IPS DF 4.7 (cell line): Measurements from ENCODE around the gene CIAO3.

ENCODE experiments used
- DNase-seq: peaks from one replicate; pipeline ENCODE4 v3.0.0-alpha.2; 2013; ENCODE audit warnings: low spot score; ENCODE audit errors: extremely low read depth

Gene CIAO3

GRCh38 chr16:735982-736453, 4.8 kb downstream of the CIAO3 start:
- DNase-seq, result no peak

DNA sequence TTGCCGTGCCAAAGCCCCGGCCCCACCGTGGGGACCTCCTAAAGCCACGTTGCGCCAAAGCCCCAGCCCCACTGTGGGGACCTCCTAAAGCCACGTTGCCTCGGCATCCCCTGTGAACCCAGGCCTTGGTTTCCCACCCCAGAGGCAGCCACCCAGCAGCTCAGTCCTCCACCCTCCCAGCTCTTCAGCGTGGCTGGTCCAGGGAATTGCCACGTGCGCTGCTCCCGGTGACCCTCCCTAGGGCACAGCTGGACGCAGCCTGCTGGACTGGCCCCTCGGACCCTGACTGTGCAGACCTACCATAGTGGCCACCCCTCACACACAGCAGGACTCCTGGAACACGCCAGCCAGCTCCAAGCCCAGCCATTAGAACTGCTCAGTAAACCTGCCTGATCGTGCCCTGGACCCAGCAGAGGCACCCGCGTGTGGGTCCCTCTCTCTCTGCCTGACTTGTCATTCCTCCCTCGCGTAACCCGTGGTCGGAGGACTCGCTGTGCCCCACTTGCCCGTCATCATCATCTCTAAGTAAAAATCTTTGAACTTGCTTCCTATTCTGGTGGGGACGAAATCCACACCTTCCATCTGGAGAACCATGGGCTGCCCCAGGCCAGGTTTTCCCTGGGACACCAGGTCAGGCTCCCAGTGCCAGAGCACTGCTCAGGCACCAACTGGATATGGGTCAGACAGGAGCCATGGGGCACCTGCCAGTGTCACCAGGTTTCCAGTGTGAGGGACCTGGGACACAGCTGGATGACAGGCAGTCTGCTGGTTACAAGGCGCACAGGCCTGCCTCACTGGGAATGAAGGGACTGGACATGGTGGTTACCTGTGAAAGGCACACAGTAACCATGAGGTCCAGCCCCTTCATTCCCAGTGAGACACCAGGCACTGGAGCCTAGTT, 5.6 kb downstream of the CIAO3 start:
- DNase-seq, result no peak

GRCh38 chr16:734208-734980, 6.4 kb downstream of the CIAO3 start:
- no peak for DNase-seq

GRCh38 chr16:733382-734207, 7.2 kb downstream of the CIAO3 start:
- DNase-seq, result no peak

DNA sequence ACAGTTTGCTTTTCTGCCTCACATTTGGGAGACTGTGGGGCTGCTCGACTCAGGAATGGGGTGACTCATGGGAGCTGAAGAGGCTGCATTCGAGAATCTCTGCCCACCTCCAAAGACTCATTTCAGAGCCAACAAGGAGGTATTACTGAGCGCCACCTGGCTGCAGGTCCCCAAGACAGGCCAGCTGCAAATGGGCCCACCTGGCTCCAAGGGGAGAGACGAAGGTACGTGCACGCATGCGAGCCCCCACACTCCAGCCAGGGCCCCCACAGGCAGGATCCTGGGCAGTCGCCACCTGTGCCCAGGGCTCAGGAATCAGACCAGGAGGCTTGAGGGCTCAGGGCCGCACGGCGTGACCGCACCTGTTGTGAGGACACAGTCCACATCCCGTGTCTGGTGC, 7.9 kb downstream of the CIAO3 start:
- DNase-seq, result no peak

- no peak for DNase-seq
Measured at GRCh38 chr16:732332-732731, 8.5 kb downstream of the CIAO3 start.

DNA sequence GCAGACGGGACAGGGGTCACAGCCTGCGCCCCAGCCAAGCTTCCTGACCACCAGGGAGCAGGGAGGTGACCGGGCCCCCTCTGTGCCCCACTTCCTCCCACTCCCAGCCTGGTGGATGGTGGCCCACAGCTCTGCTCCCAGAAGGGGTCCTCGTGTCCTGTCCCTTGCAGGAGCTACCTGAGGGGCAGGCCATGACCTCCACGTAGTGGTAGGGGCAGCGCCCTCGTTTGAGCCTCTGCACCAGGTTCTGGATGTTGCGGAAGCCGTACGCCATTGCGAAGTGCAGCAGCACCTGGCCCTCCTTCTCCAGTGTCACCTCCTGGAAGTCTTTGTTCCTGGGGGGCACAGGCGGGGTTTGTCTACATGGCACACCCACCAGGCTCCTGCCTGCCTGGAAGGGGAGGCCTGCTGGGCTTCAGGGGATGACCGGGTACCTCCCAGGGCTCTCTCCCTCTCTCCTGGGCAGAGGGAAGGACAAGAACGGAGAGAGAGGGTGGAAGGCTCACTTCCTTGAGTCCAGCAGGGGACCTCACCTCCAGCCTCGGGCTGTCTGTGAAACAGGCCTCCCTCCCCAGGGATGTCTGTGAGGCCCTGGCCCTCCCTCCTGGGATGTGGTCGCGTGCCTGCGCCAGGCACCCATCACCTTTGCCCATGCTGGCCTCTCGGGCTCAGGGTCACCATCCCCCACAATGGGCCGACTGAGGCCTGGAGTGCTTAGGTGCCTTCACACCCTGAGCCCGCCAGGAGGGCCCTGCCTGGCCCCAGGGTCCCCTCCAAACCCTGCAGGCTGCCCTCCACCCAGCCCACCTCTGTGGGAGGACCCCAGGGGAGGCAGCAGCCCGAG, 9.9 kb downstream of the CIAO3 start:
- no peak for DNase-seq

DNA sequence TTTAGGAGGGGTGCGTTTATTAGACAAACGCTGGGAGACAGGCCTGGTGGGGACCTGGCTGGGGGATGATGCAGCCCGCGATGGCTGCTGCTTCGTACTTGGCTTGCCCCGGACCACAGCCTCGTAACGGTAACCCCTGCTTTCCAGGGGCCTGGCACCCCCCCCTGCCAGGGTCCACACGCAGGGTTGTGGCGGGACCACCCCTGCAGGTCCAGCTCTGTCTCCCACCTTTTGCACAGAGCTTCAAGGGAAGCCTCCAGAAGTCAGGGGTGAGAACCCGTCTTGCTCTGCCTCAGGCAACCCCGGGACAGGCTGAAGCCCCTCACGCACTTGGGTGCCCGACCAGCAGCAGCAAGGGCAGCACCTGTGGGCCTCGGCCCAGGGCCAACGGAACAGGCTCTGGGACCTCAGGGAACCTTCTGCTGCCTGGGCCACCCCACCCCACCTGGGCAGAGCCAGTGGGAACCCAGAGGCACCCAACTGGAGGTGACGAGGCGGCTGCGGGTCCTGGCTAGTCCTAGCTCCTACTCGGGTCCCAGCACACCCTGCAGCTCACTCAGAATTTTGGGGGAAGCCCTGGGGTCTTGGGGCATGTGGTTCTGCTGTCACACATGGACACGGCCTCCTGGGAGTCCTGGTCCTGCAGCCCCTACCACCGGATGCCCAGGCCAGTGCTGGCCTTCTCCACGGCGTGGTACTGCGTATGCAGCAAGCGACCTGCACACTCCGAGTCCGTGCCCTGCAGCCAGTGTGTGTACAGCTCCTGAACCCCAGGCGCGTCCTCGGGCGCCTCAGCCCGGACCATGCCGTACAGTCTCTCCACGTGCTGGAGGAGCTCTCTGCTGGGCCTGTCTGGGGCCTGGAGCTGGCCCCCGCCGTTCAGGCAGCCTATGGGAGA, 10.8 kb downstream of the CIAO3 start:
- DNase-seq, result no peak

DNA sequence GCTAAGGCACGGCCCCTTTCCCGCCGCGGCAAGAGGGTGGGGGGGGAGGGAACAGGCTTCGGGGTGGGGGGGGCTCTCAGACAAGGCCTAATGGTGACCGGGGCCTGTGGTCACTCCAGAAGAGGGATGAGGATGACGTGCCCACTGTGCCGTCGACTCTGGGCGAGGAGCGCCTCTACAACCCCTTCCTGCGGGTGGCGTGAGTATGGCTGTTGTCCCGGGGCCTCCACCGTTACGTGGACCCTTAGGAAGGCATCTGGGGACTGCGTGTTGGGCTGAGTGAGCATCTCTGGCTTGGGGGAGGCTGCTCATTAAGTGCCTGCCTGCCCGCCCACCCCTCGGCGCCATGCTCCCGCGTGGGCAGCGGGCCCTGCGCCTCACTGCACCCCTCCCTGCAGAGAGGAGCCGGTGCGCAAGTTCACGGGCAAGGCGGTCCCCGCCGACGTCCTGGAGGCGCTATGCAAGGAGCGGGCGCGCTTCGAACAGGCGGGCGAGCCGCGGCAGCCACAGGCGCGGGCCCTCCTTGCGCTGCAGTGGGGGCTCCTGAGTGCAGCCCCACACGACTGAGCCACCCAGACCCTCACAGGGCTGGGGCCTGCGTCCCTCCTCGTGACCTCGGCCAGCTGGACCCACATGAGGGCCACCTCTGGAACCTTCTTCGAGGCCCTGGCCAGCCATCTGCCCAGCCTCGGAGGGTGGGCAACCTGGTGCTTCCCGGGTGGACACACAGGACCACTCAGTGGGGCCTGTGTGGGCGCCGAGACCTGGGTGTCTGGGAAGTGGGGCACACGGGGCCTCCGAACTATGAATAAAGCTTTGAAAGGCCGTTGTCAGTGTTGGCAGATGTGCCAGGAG, 11.7 kb downstream of the CIAO3 start:
- DNase-seq, result no peak

DNA sequence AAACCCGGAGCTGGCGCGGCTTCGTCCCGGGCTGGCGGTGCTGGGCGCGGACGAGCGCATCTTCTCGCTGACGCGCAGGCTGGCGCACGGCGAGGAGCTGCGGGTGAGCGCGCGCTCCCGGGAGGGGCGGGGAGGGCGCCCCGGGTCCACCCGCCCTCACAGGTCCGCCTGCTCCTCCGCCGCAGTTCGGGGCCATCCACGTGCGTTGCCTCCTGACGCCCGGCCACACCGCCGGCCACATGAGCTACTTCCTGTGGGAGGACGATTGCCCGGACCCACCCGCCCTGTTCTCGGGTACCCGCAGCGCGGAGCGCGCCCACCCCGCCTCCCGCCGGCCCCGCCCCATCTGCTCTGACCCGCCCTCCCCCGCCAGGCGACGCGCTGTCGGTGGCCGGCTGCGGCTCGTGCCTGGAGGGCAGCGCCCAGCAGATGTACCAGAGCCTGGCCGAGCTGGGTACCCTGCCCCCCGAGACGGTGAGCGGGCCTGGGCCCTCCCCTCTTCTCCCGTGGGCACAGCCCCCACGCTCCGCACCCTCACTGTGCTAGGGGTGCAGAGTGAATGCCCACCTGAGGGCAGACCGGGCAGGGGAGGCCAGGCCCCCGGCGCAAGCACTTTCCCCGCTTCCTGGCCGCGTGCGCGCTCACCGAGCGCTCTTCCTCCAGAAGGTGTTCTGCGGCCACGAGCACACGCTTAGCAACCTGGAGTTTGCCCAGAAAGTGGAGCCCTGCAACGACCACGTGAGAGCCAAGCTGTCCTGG, 12.5 kb downstream of the CIAO3 start:
- no peak for DNase-seq

DNA sequence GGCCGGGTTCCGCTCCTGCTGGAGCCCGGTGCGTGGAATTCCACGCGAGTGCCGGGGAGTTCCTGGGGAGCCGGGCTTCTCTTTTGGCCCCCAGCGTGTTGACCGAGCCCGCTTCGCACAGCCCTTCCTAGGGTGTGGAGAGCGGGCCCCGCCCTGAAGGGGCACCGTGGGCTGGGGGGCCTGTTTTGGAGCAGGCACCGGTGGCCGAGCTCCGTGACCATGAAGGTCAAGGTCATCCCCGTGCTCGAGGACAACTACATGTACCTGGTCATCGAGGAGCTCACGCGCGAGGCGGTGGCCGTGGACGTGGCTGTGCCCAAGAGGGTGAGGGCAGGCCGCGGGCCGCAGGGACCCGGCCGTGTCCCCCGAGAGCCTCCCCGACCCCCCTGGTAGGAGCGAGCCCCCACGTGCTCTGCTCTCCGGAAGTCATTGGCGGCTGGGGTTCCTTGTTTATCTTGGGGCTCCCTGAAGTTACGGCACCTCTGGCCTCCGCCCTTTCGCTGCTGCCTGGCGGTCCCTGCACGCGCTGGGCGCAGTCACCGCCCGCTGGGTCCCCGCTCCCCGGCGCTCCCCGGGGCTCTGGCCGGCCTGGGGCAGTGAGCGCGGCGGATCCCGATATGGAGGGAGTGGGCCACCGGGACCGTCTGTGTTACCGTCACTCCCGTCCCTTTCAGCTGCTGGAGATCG, 13.4 kb downstream of the CIAO3 start:
- DNase-seq, result no peak

DNA sequence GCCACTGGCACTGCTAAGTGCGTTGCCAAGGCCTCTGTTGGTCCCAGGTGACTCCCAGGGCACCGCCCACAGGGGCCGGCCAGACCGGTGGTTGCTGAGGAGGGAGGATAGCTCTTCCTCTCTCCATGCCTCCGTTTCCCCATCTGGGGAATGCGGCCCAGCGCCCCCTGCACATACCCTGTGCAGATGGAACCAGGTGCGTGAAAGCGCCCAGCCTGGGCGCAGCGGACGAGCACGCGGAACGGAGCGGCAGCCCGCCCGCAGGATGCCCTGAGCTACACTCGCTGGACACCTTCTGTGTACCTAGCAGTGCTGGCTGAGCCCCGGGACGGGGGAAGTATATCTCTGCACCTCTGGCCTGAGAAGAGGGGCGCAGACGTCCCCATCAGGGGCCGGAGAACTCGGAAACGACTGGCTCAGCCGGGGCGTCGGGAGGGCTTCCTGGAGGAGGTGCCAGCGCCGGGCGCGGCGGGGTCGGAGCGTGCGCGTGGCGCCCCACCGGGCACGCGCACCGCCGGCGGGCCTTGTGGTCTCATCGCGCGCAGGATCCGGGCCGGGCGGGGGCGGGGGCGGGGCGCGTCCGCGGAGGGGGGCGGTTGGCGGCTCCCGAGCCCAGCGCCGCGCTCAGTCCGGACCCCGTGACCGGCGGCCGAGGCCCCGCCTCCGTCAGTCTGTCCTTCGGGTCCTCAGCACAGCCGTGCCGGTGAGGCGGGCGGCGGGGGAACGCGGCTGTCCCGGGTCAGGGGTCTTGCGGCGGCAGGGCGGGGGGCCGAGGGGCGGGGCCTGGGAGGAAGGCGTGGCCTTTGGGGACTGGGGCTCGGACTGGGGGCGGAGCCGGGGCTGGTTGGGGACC, 14.1 kb downstream of the CIAO3 start, which contains the start of the genes CCDC78 and HAGHL:
TSS of gene CCDC78 (minus strand) at position 6 of the 853 bp plus-strand sequence. CDS start 76 bp downstream, outside the sequence.
TSS of gene HAGHL (plus strand) at position 669 of the 853 bp plus-strand sequence. CDS start 404 bp downstream, outside the sequence.
- no peak for DNase-seq

DNA sequence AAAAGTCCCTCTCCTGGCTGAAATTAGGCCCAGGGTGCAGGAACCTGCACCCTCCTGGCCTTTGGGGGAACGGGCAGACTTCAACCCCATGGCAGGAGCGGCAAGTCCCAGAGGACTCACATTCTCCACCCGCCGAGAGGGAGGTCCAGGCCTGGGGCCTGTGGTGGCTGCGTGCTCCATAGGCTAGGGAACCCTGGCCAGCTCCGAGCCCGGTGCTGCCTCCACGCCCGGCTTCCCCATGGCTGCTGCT, 14.7 kb downstream of the CIAO3 start:
- no peak for DNase-seq

GRCh38 chr16:725463-726187, 15.2 kb downstream of the CIAO3 start:
- no peak for DNase-seq

GRCh38 chr16:725041-725376, 15.8 kb downstream of the CIAO3 start:
- DNase-seq, result no peak
